ENCODE data around the gene ZNF646.

ZNF646 gene

DNA sequence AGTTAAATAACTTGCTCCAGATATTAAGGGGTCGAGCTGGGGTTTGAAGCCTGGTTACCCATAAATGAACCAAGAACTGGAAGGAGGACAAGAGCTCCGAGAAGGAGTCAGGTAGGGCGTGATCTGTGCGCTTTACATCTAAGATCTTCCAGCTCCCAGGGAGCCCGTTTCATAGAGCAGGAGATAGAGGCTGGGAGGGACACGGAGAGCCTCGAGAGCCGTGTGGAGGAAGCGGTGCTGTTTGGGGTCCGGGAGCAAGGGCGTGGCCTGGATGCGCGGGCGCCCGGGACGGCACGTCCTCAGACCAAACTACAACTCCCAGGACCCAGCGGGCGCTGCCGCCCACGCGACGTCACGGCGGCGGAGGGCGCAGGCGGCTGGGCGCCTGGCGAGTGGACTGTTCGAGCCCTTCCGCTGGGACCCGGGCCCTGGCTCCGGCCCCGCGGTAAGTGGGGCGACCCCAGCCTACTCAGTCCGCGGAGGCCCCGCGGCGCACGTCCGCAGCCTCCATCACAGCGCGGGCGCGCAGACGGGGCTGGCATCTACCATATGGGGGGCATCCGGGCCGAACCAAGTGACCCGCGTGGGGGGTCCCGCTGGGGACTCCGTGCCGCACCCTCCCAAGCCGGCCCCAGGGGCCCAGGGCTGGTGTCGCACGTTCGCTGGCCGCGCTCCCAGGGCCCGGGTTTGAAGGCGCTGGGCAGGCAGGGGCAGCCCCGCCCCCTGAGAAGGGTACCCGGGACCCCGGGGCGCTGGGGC lies 34.0 kb downstream of the ZNF646 start, which contains the start of gene BCKDK:
Gene BCKDK (plus strand): TSS at position 352 of the 759 bp plus-strand sequence. CDS start 838 bp downstream, outside the sequence.
- DNase-seq (ENCODE audit: low read depth) = peak; percentile 71

GRCh38 chr16:31108794-31109558 lies 34.8 kb downstream of the ZNF646 start:
- DNase-seq (ENCODE audit: low read depth) = no peak

GRCh38 chr16:31109622-31110021 lies 35.4 kb downstream of the ZNF646 start:
- DNase-seq (ENCODE audit: low read depth) = no peak

GRCh38 chr16:31110106-31111034 lies 36.1 kb downstream of the ZNF646 start:
- no peak for DNase-seq (ENCODE audit: low read depth)

DNA sequence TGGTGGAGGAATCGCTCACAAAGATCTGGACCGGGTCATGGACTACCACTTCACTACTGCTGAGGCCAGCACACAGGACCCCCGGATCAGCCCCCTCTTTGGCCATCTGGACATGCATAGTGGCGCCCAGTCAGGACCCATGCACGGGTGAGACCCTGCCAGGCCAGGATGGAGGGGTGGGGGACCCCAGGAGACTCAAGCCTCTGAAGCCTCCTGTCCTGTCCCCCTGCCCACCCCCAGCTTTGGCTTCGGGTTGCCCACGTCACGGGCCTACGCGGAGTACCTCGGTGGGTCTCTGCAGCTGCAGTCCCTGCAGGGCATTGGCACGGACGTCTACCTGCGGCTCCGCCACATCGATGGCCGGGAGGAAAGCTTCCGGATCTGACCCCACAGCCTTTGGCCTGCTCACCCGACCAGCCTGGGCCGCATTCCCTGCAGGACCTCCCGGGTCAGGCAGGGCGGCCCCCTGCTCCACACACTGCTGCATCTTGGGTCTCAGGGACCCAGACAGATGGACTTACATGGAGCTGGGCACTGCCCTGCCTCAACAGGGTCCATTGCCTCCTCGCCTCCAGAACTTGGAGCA lies 37.8 kb downstream of the ZNF646 start:
- no peak for DNase-seq (ENCODE audit: low read depth)

DNA sequence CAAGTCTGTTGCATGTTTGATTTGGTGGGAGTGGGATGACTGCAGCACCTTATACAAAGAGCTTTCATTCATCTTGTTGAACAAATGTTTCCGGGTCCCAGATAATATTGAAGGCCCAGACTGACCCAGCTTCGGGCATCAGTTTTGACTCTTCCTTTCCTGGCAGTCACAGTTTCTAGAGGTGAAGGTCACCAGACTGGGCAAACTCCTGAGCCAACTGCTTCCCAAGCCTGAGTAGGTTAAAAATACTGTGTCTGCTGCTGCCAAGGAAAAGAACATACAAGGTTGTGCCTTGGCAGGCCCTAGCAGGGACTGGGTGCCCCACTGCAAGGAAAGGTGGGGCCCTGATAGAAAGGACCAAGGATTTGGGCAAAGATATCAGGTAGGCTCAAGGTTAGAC lies 38.5 kb downstream of the ZNF646 start:
- no peak for DNase-seq (ENCODE audit: low read depth)

DNA sequence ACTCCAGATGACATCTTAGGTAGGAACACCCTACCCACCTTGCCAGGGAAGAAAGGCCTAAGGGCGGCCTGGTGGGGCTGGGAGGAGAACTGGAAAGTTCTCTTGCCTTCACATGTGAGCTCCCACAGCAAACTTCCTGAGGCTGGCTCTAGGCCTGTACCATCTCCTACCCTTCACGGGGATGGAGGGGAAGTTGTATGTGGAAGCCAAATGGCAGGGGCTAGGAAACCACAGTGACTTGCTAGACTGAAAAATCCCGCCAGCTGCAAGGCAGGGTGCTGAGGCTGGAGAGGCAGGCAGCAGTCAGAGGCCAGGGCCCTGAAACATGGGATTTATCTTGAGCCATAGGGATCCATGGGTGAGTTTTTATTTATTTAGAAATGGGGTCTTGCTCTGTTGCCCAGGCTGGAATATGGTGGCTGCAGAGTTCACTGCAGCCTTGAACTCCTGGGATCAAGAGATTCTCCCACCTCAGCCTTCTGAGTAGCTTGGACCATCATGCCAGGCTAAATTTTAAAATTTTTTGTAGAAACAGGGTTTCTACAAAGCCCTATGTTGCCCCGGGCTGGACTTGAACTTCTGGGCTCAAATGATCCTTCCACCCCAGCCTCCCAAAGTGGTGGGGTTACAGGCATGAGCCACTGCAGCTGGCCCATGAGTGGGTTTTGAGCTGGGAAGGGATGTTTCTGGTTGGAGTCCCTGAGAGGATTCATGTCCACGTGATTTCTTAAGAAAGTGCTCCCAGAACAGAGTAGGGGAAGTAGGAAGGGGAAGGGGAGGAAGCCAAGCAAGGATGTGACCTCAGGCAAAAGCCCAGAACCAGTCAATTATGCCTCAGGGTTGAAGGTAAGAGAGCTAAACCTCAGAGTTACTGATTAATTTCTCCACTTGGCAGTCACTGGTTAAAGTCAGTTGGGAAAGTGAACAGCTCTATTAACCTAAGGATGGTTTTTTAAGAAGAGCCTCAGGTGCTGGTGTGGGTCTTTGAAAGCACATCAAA lies 39.2 kb downstream of the ZNF646 start:
- no peak for DNase-seq (ENCODE audit: low read depth)

- DNase-seq (ENCODE audit: low read depth) = no peak
These were observed 40.2 kb downstream of the ZNF646 start for GRCh38 chr16:31114468-31114867.

DNA sequence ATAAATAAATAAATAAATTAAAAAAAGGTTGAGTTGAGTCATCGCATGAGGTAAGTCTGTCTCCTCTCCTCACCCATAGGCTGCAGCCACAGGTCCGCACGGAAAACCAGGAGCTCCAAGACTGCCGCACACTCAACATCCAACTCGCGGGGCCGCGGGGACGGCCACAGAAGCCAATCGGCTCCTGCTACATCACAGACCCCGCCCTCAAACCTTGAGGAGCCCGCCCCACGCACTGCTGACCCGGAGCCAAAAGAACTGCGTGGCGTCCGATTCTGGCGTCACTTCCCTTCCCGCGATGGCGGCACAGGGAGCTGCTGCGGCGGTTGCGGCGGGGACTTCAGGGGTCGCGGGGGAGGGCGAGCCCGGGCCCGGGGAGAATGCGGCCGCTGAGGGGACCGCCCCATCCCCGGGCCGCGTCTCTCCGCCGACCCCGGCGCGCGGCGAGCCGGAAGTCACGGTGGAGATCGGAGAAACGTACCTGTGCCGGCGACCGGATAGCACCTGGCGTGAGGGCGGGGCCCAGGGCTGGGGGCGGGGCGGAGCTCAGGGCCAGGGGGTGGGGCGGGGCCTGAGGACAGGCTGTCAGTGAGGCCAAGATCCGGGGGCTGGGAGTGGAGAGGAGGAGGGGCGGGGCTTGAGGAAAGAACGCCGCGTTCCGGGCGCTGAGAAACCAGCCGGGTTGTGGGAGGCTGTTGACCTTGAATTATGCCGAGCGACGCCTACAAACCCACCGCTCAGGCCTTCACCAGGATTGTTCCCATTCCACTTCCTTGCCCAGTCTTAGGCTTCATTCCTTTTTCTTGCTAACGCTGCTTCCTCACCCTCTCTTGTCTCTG lies 43.4 kb downstream of the ZNF646 start, which contains the start of gene KAT8:
Gene KAT8 (plus strand): TSS at position 281 of the 839 bp plus-strand sequence. CDS start 18 bp downstream, at position 299.
- peak; percentile 95 for DNase-seq (ENCODE audit: low read depth)

DNA sequence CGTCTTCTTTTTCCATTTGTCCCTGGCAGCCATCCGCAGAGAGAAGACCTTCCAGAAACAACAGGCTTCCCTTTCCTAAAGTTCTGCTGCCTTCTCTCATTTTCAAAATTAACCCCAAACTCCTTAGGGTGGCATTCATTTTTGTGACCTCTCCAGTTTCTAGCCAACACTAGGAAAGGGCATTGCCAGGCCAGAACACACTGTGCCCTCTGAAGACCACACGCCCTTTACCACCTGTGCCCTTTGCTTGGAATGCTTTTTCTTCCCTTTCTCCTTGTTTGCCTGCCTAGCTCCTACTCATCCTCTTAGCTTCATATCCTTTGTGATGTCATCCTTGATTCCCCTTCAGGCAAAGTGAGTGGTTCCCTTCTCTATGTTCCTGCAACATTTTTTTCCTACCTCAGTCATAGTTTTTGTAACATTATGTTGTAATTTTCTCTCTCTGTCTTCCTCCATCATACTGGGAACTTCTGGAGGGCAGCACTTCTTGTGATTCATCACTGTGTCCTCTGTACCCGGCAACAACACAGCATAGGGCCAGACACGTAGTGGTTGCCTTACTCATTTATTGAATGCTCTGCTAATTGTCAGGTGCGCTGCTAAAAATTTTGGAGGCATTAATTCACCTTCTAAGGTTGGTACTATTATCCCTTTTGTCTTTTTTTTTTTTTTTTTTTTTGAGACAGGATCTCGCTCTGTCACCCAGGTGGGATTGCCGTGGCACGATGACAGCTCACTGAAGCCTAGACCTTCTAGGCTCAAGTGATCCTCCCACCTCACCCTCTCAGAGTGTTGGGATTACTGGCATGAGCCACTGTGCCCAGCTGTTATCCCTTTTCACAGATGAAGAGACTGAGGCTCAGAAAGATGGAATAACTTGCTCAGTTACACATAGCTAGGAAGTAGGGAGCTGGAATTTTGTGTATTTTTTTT lies 44.3 kb downstream of the ZNF646 start:
- DNase-seq (ENCODE audit: low read depth) = no peak

DNA sequence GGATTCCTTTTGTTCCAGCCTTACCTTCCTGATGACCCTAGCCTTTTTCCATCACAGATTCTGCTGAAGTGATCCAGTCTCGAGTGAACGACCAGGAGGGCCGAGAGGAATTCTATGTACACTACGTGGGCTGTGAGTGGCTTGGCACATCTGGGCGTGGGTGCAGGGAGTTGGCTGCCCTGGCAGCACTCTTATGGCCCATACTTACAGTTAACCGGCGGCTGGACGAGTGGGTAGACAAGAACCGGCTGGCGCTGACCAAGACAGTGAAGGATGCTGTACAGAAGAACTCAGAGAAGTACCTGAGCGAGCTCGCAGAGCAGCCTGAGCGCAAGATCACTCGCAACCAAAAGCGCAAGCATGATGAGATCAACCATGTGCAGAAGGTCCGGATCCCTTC lies 45.9 kb downstream of the ZNF646 start:
- DNase-seq (ENCODE audit: low read depth) = no peak

- no peak for DNase-seq (ENCODE audit: low read depth)
These were observed 51.6 kb downstream of the ZNF646 start for GRCh38 chr16:31125844-31126243.

DNA sequence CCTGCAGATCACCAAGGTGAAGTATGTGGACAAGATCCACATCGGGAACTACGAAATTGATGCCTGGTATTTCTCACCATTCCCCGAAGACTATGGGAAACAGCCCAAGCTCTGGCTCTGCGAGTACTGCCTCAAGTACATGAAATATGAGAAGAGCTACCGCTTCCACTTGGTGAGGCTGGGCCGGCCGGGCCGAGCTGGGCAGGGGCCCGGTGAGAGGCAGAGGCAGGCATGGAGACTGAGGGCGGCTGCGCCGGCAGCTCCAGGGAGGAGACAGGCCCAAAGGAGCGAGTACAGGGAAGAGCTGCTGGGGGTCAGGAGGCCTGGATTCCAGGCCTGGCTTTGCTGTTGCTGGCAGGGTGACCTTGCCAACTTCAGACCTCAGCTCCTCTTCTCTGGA lies 53.0 kb downstream of the ZNF646 start:
- no peak for DNase-seq (ENCODE audit: low read depth)

DNA sequence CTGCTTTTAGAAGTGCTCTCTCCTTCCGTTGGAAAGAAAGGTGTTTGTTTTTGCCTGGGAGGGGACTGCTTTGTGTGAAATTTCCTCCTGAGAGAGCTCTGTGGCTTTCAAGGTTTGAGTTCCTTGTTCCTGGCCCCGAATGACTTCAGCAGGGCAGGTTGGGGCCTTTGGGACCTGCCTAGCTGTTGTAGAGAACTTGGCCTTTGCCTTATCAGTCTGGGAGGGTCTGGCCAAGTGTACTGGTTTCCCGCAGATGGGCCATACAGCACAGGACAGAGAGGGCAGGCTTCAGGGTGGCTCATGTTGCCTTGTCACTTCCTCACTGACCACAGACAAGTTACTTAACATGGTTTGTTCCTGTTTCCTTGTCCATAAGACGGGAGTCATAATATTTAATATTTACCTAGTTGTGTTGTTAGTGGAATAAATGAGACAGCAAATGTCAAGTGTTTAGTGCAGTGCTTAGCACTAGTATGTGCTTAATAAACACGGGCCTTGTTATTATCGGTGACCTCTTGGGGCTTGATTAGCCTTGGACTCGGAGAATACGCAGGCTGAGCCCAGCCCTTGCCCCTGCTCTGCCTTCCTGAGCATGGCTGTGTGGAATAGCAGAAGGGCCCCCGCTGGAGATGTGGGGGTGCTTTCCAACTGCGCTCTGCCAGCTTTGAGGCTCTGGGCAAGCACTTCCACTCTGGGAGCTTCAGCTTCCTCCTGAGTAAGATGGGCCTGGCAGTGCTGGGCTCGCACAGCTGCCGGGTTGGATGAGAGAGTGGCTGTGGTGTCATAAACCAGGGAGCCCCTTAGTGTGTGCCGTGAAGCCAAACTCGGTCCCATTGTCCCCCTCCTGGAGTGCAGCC lies 54.7 kb downstream of the ZNF646 start:
- DNase-seq (ENCODE audit: low read depth) = no peak

DNA sequence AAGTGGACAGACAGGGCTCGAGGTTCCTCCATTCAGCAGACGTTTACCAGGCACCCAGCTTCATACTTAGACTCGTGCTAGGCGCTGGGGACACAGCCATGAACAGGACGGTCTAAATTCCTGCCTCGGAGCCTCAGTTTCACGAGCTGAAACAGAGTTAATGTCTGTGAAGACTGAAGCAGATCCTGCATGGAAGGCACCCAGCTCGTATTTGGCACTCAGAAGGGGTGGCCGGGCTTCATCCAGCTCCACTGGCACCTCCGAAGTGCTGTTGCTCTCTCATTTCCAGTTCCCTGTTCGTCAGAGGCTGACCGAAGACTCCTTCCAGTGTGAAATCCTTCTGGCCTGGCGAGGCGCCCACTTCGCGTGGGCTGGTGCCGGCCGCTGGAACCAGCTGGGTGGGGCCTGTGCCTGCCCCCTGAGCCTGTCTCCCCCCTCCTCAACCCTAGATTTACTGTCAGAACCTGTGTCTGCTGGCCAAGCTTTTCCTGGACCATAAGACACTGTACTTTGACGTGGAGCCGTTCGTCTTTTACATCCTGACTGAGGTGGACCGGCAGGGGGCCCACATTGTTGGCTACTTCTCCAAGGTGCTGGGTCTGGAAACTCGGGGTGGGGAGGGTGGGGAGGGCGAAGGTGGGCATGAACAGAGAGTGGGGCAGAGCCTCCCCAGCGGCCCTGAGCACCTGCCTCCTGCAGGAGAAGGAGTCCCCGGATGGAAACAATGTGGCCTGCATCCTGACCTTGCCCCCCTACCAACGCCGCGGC lies 55.5 kb downstream of the ZNF646 start:
- DNase-seq (ENCODE audit: low read depth) = no peak

- DNase-seq (ENCODE audit: low read depth) = no peak
These were observed 56.2 kb downstream of the ZNF646 start for GRCh38 chr16:31130336-31130891.

Measured in stimulated activated CD8-positive, alpha-beta memory T cell treated with anti-CD3 and anti-CD28 coated beads, Interleukin-4, amount 100 ng/mL, for 24 hours (primary cell).